Ishikawa (cell line): ENCODE results near the gene TF.

ENCODE experiments used
- CEBPB ChIP-seq: IDR thresholded peaks from 2 replicates; pipeline ENCODE4 v1.6.1; 2012
- CREB1 ChIP-seq: IDR thresholded peaks from 2 replicates; pipeline ENCODE4 v1.6.1; 2012; ENCODE audit warnings: low read depth
- EGR1 ChIP-seq: IDR thresholded peaks from 2 replicates; pipeline ENCODE4 v1.6.1; 2012
- EP300 ChIP-seq: IDR thresholded peaks from 2 replicates; pipeline ENCODE4 v1.6.1; 2012; ENCODE audit warnings: borderline replicate concordance
- FOXM1 ChIP-seq: IDR thresholded peaks from 2 replicates; pipeline ENCODE4 v1.6.1; 2012; ENCODE audit warnings: low read depth, borderline replicate concordance
- MAX ChIP-seq: IDR thresholded peaks from 2 replicates; pipeline ENCODE4 v1.6.1; 2012
- RAD21 ChIP-seq: IDR thresholded peaks from 2 replicates; pipeline ENCODE4 v1.6.1; 2012; ENCODE audit warnings: low read depth
- REST ChIP-seq: IDR thresholded peaks from 2 replicates; pipeline ENCODE4 v1.6.1; 2012; ENCODE audit warnings: low read depth, mild to moderate bottlenecking
- TAF1 ChIP-seq: IDR thresholded peaks from 2 replicates; pipeline ENCODE4 v1.6.1; 2012; ENCODE audit warnings: low read depth, mild to moderate bottlenecking
- TCF12 ChIP-seq: IDR thresholded peaks from 2 replicates; pipeline ENCODE4 v1.6.1; 2012; ENCODE audit warnings: low read depth
- TEAD4 ChIP-seq: IDR thresholded peaks from 2 replicates; pipeline ENCODE4 v1.6.1; 2012
- YY1 ChIP-seq: IDR thresholded peaks from 2 replicates; pipeline ENCODE4 v1.6.1; 2012; ENCODE audit warnings: low read depth
- ZBTB7A ChIP-seq: IDR thresholded peaks from 2 replicates; pipeline ENCODE4 v1.6.1; 2012; ENCODE audit warnings: low read depth

- TF ChIP-seq REST (no peak), TAF1 (no peak), CEBPB (no peak), ZBTB7A (no peak), RAD21 (no peak), CREB1 (no peak), EP300 (no peak), YY1 (no peak), TCF12 (no peak), EGR1 (no peak), FOXM1 (no peak), TEAD4 (no peak), MAX (no peak)
These were observed 45.8 kb upstream of the TF start for GRCh38 chr3:133700351-133700750.
